DOHH2 (cell line): ENCODE data around the gene LRRC7.

Experiments
- H3F3A ChIP-seq: fragments of 200-600 bp; sonication (generic), shearing (Covaris generic); 2 replicates; pipeline ENCODE4 v1.6.0; 2016; ENCODE audit warnings: antibody characterized with exemption, mild to moderate bottlenecking; ENCODE audit not compliant: control insufficient read depth, insufficient read depth
- H3K27ac ChIP-seq: fragments of 200-600 bp; sonication (generic); 2 replicates; pipeline ENCODE4 v1.5.1; 2014; ENCODE audit warnings: low read depth, mild to moderate bottlenecking, low read length, moderate library complexity
- H3K27me3 ChIP-seq: fragments of 200-600 bp; sonication (generic); 2 replicates; pipeline ENCODE4 v1.6.1; 2014; ENCODE audit warnings: mild to moderate bottlenecking, low read length, mixed read lengths; ENCODE audit not compliant: control insufficient read depth
- H3K36me3 ChIP-seq: fragments of 200-600 bp; sonication (generic); 2 replicates; pipeline ENCODE4 v1.6.1; 2014; ENCODE audit warnings: mild to moderate bottlenecking, low read length, moderate library complexity, mixed read lengths; ENCODE audit not compliant: control insufficient read depth
- H3K4me1 ChIP-seq: fragments of 200-600 bp; sonication (generic); 2 replicates; pipeline ENCODE4 v1.6.1; 2014; ENCODE audit warnings: mild to moderate bottlenecking, low read length, mixed read lengths; ENCODE audit not compliant: control insufficient read depth
- H3K4me2 ChIP-seq: fragments of 200-600 bp; sonication (generic); 2 replicates; pipeline ENCODE4 v1.6.0; 2014; ENCODE audit warnings: mild to moderate bottlenecking, low read length, moderate library complexity
- H3K4me3 ChIP-seq: fragments of 200-600 bp; sonication (generic); 2 replicates; pipeline ENCODE4 v1.5.1; 2014; ENCODE audit warnings: mild to moderate bottlenecking, low read length, mixed read lengths
- H3K79me2 ChIP-seq: fragments of 200-600 bp; sonication (generic); 2 replicates; pipeline ENCODE4 v1.6.1; 2014; ENCODE audit warnings: mild to moderate bottlenecking, low read length, mixed read lengths; ENCODE audit not compliant: control insufficient read depth
- H3K9me2 ChIP-seq: fragments of 200-600 bp; sonication (generic); replicated peaks from 2 replicates; pipeline ENCODE4 v1.6.1; 2014; ENCODE audit warnings: mild to moderate bottlenecking, low read length, mixed read lengths; ENCODE audit not compliant: control insufficient read depth
- H3K9me3 ChIP-seq: fragments of 200-600 bp; sonication (generic); 2 replicates; pipeline ENCODE4 v1.6.1; 2014; ENCODE audit warnings: antibody characterized with exemption, low read length, mixed read lengths; ENCODE audit not compliant: control insufficient read depth, insufficient read depth
- H4K20me1 ChIP-seq: fragments of 200-600 bp; sonication (generic); 2 replicates; pipeline ENCODE4 v1.6.0; 2014; ENCODE audit warnings: low read depth, mild to moderate bottlenecking, antibody characterized with exemption, low read length, moderate library complexity; ENCODE audit not compliant: control insufficient read depth, insufficient read depth
- EZH2phosphoT487 ChIP-seq: fragments of 200-600 bp; sonication (generic); IDR thresholded peaks from 2 replicates; pipeline ENCODE4 v1.6.1; 2017; ENCODE audit warnings: borderline replicate concordance, mild to moderate bottlenecking, antibody characterized with exemption, low read length, moderate library complexity, mixed read lengths
- TF ChIP-seq, protein P1 (sequence below): fragments of 200-600 bp; sonication (generic); IDR thresholded peaks from one replicate; pipeline ENCODE4 v1.5.1; 2014; ENCODE audit warnings: antibody characterized with exemption, mild to moderate bottlenecking, low read depth, low read length; ENCODE audit not compliant: poor library complexity, severe bottlenecking

Gene LRRC7

DNA sequence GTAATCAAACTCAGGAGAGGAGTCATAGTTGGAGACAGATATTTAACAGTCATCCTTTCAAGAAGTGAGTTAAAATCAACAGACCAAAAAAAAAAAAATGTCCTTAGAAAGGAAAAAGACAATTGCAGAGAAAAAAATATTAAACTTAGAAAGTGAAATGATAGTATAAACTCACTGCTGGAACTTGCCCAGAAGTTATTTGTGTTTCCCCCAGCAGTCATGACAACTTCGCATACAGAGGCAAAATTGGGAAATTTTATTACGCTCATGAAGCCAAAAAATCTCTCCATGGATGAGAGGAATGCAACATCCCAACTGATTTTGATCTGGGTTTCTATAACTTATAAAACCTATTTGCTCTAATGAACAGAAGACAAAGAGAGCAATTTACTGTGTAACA, 198.2 kb downstream of the LRRC7 start:
- no peak overlapping the region for H3K27ac ChIP-seq
- no peak overlapping the region for H3K4me2 ChIP-seq
- no peak for TF ChIP-seq EZH2phosphoT487
- TF ChIP-seq, protein P1, sequence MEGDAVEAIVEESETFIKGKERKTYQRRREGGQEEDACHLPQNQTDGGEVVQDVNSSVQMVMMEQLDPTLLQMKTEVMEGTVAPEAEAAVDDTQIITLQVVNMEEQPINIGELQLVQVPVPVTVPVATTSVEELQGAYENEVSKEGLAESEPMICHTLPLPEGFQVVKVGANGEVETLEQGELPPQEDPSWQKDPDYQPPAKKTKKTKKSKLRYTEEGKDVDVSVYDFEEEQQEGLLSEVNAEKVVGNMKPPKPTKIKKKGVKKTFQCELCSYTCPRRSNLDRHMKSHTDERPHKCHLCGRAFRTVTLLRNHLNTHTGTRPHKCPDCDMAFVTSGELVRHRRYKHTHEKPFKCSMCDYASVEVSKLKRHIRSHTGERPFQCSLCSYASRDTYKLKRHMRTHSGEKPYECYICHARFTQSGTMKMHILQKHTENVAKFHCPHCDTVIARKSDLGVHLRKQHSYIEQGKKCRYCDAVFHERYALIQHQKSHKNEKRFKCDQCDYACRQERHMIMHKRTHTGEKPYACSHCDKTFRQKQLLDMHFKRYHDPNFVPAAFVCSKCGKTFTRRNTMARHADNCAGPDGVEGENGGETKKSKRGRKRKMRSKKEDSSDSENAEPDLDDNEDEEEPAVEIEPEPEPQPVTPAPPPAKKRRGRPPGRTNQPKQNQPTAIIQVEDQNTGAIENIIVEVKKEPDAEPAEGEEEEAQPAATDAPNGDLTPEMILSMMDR = no peak
- no peaks in the 10 kb centered on the region for H3K36me3 ChIP-seq
- H3K79me2 ChIP-seq = no peaks in the 10 kb centered on the region
- H3K4me3 ChIP-seq = no peak overlapping the region
- no peaks in the 10 kb centered on the region for H3K27me3 ChIP-seq
- H3F3A ChIP-seq = no peaks in the 10 kb centered on the region
- no peaks in the 10 kb centered on the region for H3K9me3 ChIP-seq
- H3K4me1 ChIP-seq = no peaks in the 10 kb centered on the region
- no peaks in the 10 kb centered on the region for H4K20me1 ChIP-seq
- H3K9me2 ChIP-seq = no peaks in the 10 kb centered on the region

DNA sequence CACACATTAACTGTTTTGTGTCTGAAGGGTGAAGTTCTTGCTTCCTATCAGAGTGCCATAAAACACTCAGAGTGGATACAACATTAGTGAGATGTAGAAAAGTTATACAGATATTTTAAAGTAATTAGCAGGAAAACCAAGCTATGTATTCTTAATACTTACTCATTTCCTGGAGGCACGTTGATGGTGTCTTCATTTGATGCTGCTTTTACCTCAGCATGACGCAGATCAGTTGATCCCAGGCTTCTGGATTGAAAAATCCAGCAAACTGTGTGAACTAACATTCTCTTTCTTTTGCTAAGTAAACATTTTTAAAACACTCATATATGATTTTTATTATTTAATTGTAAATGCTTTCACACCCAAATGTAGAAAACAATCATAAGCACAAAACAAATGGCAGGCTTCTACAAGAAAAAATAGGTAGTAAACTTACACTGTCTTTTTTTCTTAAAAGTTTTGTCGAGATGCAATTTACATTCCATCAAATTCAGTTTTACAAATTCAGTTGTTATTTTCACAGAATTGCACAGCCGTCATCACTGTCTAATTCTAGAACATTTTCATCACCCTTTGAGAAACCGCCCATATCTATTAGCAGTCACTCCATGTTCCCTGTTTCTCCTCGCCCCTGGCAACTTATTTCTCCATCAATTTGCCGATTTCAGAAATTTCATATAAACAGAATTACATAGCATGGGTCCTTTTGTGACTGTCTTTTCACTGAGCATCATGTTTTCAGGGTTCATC, 198.9 kb downstream of the LRRC7 start:
- H3K4me3 ChIP-seq = no peak overlapping the region
- no peaks in the 10 kb centered on the region for H3K9me2 ChIP-seq
- H3K27me3 ChIP-seq = no peaks in the 10 kb centered on the region
- H3K4me2 ChIP-seq = no peak overlapping the region
- no peaks in the 10 kb centered on the region for H3K4me1 ChIP-seq
- no peaks in the 10 kb centered on the region for H4K20me1 ChIP-seq
- TF ChIP-seq, protein P1 = no peak
- no peak for TF ChIP-seq EZH2phosphoT487
- no peaks in the 10 kb centered on the region for H3K79me2 ChIP-seq
- H3K27ac ChIP-seq = no peak overlapping the region
- no peaks in the 10 kb centered on the region for H3F3A ChIP-seq
- H3K36me3 ChIP-seq = no peaks in the 10 kb centered on the region
- no peaks in the 10 kb centered on the region for H3K9me3 ChIP-seq

DNA sequence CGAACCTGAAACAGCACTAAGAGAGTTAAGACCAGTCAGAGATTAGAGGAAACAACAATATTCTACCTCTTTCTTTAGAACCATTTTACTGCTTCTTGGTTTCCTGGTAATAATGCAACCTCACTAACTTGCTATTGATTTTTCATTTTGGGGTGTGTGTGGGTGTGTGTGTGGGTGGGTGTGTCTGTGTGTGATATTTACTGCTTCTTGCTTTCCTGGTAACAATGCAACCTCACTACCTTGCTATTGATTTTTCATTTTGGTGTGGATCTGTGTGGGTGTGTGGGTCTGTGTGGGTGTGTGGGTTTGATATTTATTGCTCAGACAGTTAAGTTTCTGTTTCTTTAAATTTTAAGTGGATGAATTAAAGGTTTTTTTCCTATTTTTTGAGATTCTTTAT, 208.8 kb downstream of the LRRC7 start:
- H3K27ac ChIP-seq = no peak overlapping the region
- TF ChIP-seq EZH2phosphoT487 = no peak
- TF ChIP-seq, protein P1 = no peak

More for the DNA sequence above, 208.8 kb downstream of the LRRC7 start:
- Histone ChIP-seq H3K27me3 (no peaks in the 10 kb centered on the region), H4K20me1 (no peaks in the 10 kb centered on the region), H3K9me2 (no peaks in the 10 kb centered on the region), H3F3A (no peaks in the 10 kb centered on the region), H3K79me2 (no peaks in the 10 kb centered on the region), H3K9me3 (no peaks in the 10 kb centered on the region), H3K4me3 (no peak overlapping the region), H3K36me3 (no peaks in the 10 kb centered on the region), H3K4me1 (no peaks in the 10 kb centered on the region), H3K4me2 (no peak overlapping the region)
